Ovary (tissue), 9 donors: Measurements from ENCODE around the gene HDHD2. TPM values are rescaled to one million over a fixed set of nuclear protein-coding genes. Genes with fewer than 3 reads are reported as not detected.

ENCODE experiments used
- DNase-seq, 5 donors: peaks; one replicate each; pipeline ENCODE4 v3.0.0-alpha.2; 2019 to 2020
- H3K27ac ChIP-seq, 2 donors: fragments of 200-600 bp; one replicate each; pipeline versions ENCODE4 v1.5.1 to v1.8.0; 2019 to 2022
- H3K27me3 ChIP-seq: fragments of 200-600 bp; one replicate; pipeline ENCODE4 v1.8.0; 2022
- H3K36me3 ChIP-seq: fragments of 200-600 bp; sonication (generic); one replicate; pipeline ENCODE4 v1.5.1; 2019
- H3K4me1 ChIP-seq: one replicate; pipeline ENCODE4 v1.8.1; 2013; ENCODE audit warnings: mild to moderate bottlenecking, moderate library complexity; ENCODE audit not compliant: insufficient read depth
- H3K4me3 ChIP-seq: fragments of 200-600 bp; sonication (generic); one replicate; pipeline ENCODE4 v1.5.1; 2017
- H3K9me3 ChIP-seq, 2 donors: fragments of 200-600 bp in 1 of 2; sonication (generic) in 1 of 2; one replicate each; pipeline versions ENCODE4 v1.5.1 to v1.8.1; 2013 to 2019; ENCODE audit warnings: mild to moderate bottlenecking in 1 of 2, moderate library complexity in 1 of 2
- CTCF ChIP-seq, 3 donors: fragments of 450-650 bp in 2 of 3; fragments of 200-600 bp in 1 of 3; IDR thresholded peaks; one replicate each; pipeline versions ENCODE4 v1.5.1 to v1.8.0; 2016 to 2022; ENCODE audit warnings: antibody characterized with exemption in 3 of 3, mild to moderate bottlenecking in 1 of 3
- EP300 ChIP-seq: sonication (generic); formaldehyde crosslinking; IDR thresholded peaks from one replicate; pipeline ENCODE4 v1.6.1; 2017; ENCODE audit warnings: antibody characterized with exemption
- POLR2A ChIP-seq: fragments of 450-650 bp; IDR thresholded peaks from one replicate; pipeline ENCODE4 v1.6.1; 2017; ENCODE audit warnings: antibody characterized with exemption, mild to moderate bottlenecking, moderate library complexity
- WGBS, 3 donors: extraction: QIAGEN DNeasy Blood & Tissue Kit in 1 of 3; methylation state at CpG; one replicate each; pipeline versions ENCODE4 v1.1.5 to v1.1.7; 2013 to 2017; 5-methylcytosine and 5-hydroxymethylcytosine counted together
- intact Hi-C, 4 donors: fragments of 100-400 bp; cut with DNase I; formaldehyde crosslinking; loops; one replicate each; pipeline versions ENCODE4 v1.11.0 to v1.15.1; 2022 to 2023
- polyA plus RNA-seq, 2 donors: library from polyadenylated mRNA; stranded (reverse); fragments of 200-250 nt in 1 of 2; fragments of 350-450 nt in 1 of 2; fragmentation: Illumina TruSeq in 1 of 2; extraction: RNeasy Lipid Tissue Mini Kit (QIAGEN cat#74804) in 1 of 2; gene quantifications; one replicate each; pipeline ENCODE4 v1.2.3, GENCODE V29; 2013 to 2014
- small RNA-seq: library from RNA; depleted of rRNA; stranded (forward); fragments of <200 nt; gene quantifications from one replicate; pipeline ENCODE3, GENCODE V24; 2016
- total RNA-seq, 7 donors: library from RNA; depleted of rRNA in 2 of 7; stranded (reverse); fragments of >200 nt in 2 of 7; fragmentation: NEBNext Ultra II Directional in 3 of 7; extraction: Animal tissue kit (Norgen Biotek cat#: 25700) in 3 of 7; gene quantifications; one replicate each; pipeline versions ENCODE4 v1.1.0 to v1.2.4, GENCODE V29; 2016 to 2023
- donor health status: DM: no; HTN: no; CAD: no; lungs with moderate emphysema.
- donor health status: DM: no; HTN: no; CAD: no.
- donor health status: Bipolar disorder and iron deficiency.
- donor health status: DM: yes; HTN: yes; CAD: no.
- donor health status: DM: no; HTN: no; CAD: no.
- donor health status: DM: yes; HTN: yes; CAD: no.

The HDHD2 gene
- total and polyA plus RNA-seq, 9 donors, result 18.2 to 48.4 (median 36.7) TPM

- Histone ChIP-seq H3K4me1 (no peaks in the 10 kb centered on the region), H3K4me3 (no peak overlapping the region), H3K9me3 (no peaks in the 10 kb centered on the region), H3K36me3 (no peaks in the 10 kb centered on the region), H3K27me3 (no peaks in the 10 kb centered on the region), H3K27ac (no peak overlapping the region)
- 89 to 93% (median 90%) methylated on average over 8 of the region's 8 CpGs for WGBS, 3 donors
- intact Hi-C loops, result no loop called here
- TF ChIP-seq POLR2A (no peak), CTCF (IDR thresholded peaks at IDR 0.05) (no peak), EP300 (no peak)
- DNase-seq, result no peak
Observed at GRCh38 chr18:47063096-47063495, 87.2 kb downstream of the HDHD2 start.

- Histone ChIP-seq H3K4me1 (no peaks in the 10 kb centered on the region), H3K36me3 (no peaks in the 10 kb centered on the region), H3K27me3 (no peaks in the 10 kb centered on the region), H3K27ac (no peak overlapping the region), H3K4me3 (no peak overlapping the region), H3K9me3 (no peaks in the 10 kb centered on the region)
- no peak for DNase-seq
- no peak for TF ChIP-seq POLR2A
- no peak for TF ChIP-seq CTCF (IDR thresholded peaks at IDR 0.05)
- TF ChIP-seq EP300, result no peak
- intact Hi-C loops, result no loop called here
- WGBS, 3 donors, result 46 to 63% (median 61%) methylated on average over 2 of the region's 2 CpGs
Observed at GRCh38 chr18:47062471-47062870, 87.8 kb downstream of the HDHD2 start.

Small RNA genes lying within 50 kb of the gene (small RNA-seq; reads per million reads assigned to genes)
- gene AC012254.4, result not detected

Other genes with a start within 250 kb of the HDHD2 start
- gene PIAS2, start 233.0 kb downstream of the HDHD2 start, total RNA-seq, result 10 to 100 TPM; 21.8 to 41.3 (median 39.9) TPM
- gene PIAS2, start 233.0 kb downstream of the HDHD2 start, polyA plus RNA-seq, result 10 to 100 TPM in 1 of 2 donors, 1 to 10 TPM in 1; 5.1 to 11.1 TPM
- 1 to 10 TPM in 6 of 7 donors, under 1 TPM in 1; 0.78 to 5.1 (median 2.8) TPM for gene KATNAL2, start 232.9 kb downstream of the HDHD2 start, total RNA-seq
- 1 to 10 TPM; 1.9 to 4.3 TPM for gene KATNAL2, start 232.9 kb downstream of the HDHD2 start, polyA plus RNA-seq
- not detected for gene ELOA2, start 114.9 kb downstream of the HDHD2 start, total RNA-seq
- gene ELOA2, start 114.9 kb downstream of the HDHD2 start, polyA plus RNA-seq, result not detected
- 10 to 100 TPM in 4 of 7 donors, 1 to 10 TPM in 3; 8.9 to 14.0 (median 10.0) TPM for gene IER3IP1, start 25.9 kb upstream of the HDHD2 start, total RNA-seq
- 10 to 100 TPM; 12.1 to 13.4 TPM for gene IER3IP1, start 25.9 kb upstream of the HDHD2 start, polyA plus RNA-seq
- not detected for gene SKOR2, start 101.2 kb upstream of the HDHD2 start, total RNA-seq
- gene SKOR2, start 101.2 kb upstream of the HDHD2 start, polyA plus RNA-seq, result under 1 TPM in 1 of 2 donors, not detected in 1; 0.01 TPM